Endothelial cell of umbilical vein (primary cell): ENCODE measurements around the gene PAX8. TPM values are rescaled to one million over a fixed set of nuclear protein-coding genes. Genes with fewer than 3 reads are reported as not detected.

ENCODE experiments used
- BruUV-seq: library from RNA; stranded (reverse); fragments of 400-500 nt; replicated peaks from 2 replicates; lab custom pipeline; 2021; lab: Mats Ljungman, UMichigan
- CTCF ChIA-PET: fragments of 300-600, 350-600 bp; sonication (Branson Sonifier 250); formaldehyde crosslinking; loops from one replicate; lab custom pipeline; 2021; ENCODE audit warnings: antibody characterized with exemption, inconsistent platforms; lab: Charles Lee
- POLR2A ChIA-PET: fragments of 300-600, 350-600 bp; sonication (Branson Sonifier 250); formaldehyde crosslinking; loops from one replicate; lab custom pipeline; 2021; ENCODE audit warnings: antibody characterized with exemption, inconsistent platforms; lab: Charles Lee
- DNase-seq: peaks from one replicate; pipeline ENCODE4 v3.0.0-alpha.2; 2011; ENCODE audit warnings: low read depth, low spot score
- FAIRE-seq: peaks from 2 replicates; lab custom pipeline; 2011; peaks lifted over from hg19 to GRCh38; lab: Jason Lieb, UNC
- H2AFZ ChIP-seq: 2 replicates; pipeline ENCODE4 v1.6.0; 2012; ENCODE audit warnings: low read depth, low read length, control low read depth, inconsistent platforms
- H3K27ac ChIP-seq: 2 replicates; pipeline ENCODE4 v1.5.1; 2011; ENCODE audit warnings: low read depth, mild to moderate bottlenecking, control low read depth, low read length, moderate library complexity; ENCODE audit not compliant: insufficient read depth
- H3K27me3 ChIP-seq, 2 experiments: 2 replicates each; pipeline versions ENCODE4 v1.6.0 to v1.6.1; 2011; ENCODE audit warnings: low read length in 2 of 2, mixed read lengths in 1 of 2; ENCODE audit not compliant: control insufficient read depth in 2 of 2, insufficient read depth in 2 of 2
- H3K36me3 ChIP-seq, 2 experiments: 2 replicates in 1 of 2; 3 replicates in 1 of 2; pipeline ENCODE4 v1.5.1; 2011; ENCODE audit warnings: low read length in 2 of 2, mild to moderate bottlenecking in 1 of 2, moderate library complexity in 1 of 2; ENCODE audit not compliant: control insufficient read depth in 2 of 2, insufficient read depth in 2 of 2; ENCODE audit errors: extremely low read depth in 1 of 2
- H3K4me1 ChIP-seq: 3 replicates; pipeline ENCODE4 v1.5.1; 2011; ENCODE audit warnings: mild to moderate bottlenecking, low read length; ENCODE audit not compliant: control insufficient read depth, insufficient read depth; ENCODE audit errors: extremely low read depth
- H3K4me2 ChIP-seq: 2 replicates; pipeline ENCODE4 v1.6.1; 2011; ENCODE audit warnings: low read length, control low read depth, mixed read lengths; ENCODE audit not compliant: insufficient read depth
- H3K4me3 ChIP-seq, 3 experiments: fragments of 200-600 bp in 1 of 3; sonication (generic), shearing (Covaris generic) in 1 of 3; replicated peaks in 1 of 3; 2 replicates each; pipeline ENCODE4 v1.5.1; 2011 to 2016; ENCODE audit warnings: control low read depth in 3 of 3, low read length in 3 of 3, mild to moderate bottlenecking in 2 of 3, inconsistent platforms in 1 of 3, low read depth in 1 of 3, moderate library complexity in 1 of 3; ENCODE audit not compliant: insufficient read depth in 1 of 3
- H3K79me2 ChIP-seq: 2 replicates; pipeline ENCODE4 v1.6.0; 2012; ENCODE audit warnings: low read length, inconsistent platforms; ENCODE audit not compliant: control insufficient read depth, insufficient read depth
- H3K9ac ChIP-seq: replicated peaks from 2 replicates; pipeline ENCODE3; 2011; ENCODE audit warnings: low read length, control low read depth; ENCODE audit not compliant: insufficient read depth; ENCODE audit errors: extremely low read depth
- H3K9me1 ChIP-seq: replicated peaks from 3 replicates; pipeline ENCODE4 v1.6.0; 2011; ENCODE audit warnings: mild to moderate bottlenecking, low read length; ENCODE audit not compliant: control insufficient read depth, insufficient read depth; ENCODE audit errors: extremely low read depth
- H3K9me3 ChIP-seq: replicated peaks from 2 replicates; pipeline ENCODE4 v1.5.1; 2012; ENCODE audit warnings: low read length, inconsistent platforms; ENCODE audit not compliant: control insufficient read depth, insufficient read depth
- H4K20me1 ChIP-seq: replicated peaks from 2 replicates; pipeline ENCODE3; 2011; ENCODE audit warnings: mild to moderate bottlenecking, low read length; ENCODE audit not compliant: control insufficient read depth, insufficient read depth; ENCODE audit errors: extremely low read depth
- CTCF ChIP-seq, 2 donors: IDR thresholded peaks; 1 replicate in 1 of 2; 2 replicates in 1 of 2; pipeline ENCODE4 v1.5.1; 2011; ENCODE audit warnings: low read length in 2 of 2, mild to moderate bottlenecking in 2 of 2, moderate library complexity in 2 of 2, control low read depth in 1 of 2, inconsistent platforms in 1 of 2, low read depth in 1 of 2; ENCODE audit not compliant: insufficient read depth in 1 of 2; ENCODE audit errors: extremely low read depth in 1 of 2
- EZH2 ChIP-seq: IDR thresholded peaks from 2 replicates; pipeline ENCODE4 v1.6.1; 2012; ENCODE audit warnings: borderline replicate concordance, low read depth, mild to moderate bottlenecking, moderate library complexity, low read length, inconsistent platforms; ENCODE audit not compliant: severe bottlenecking
- GATA2 ChIP-seq: IDR thresholded peaks from 2 replicates; pipeline ENCODE4 v1.7.0; 2011; ENCODE audit warnings: low read depth, mild to moderate bottlenecking, moderate library complexity, mixed read lengths, low read length; ENCODE audit not compliant: insufficient read length, insufficient read depth
- JUN ChIP-seq: IDR thresholded peaks from 2 replicates; pipeline ENCODE4 v1.6.1; 2011; ENCODE audit warnings: borderline replicate concordance, low read depth; ENCODE audit not compliant: insufficient read length, insufficient read depth
- MYC ChIP-seq: IDR thresholded peaks from one replicate; pipeline ENCODE4 v1.6.1; 2011; ENCODE audit warnings: mild to moderate bottlenecking, low read depth, low read length
- POLR2A ChIP-seq: IDR thresholded peaks from 2 replicates; pipeline ENCODE4 v1.6.1; 2012; ENCODE audit warnings: low read depth, mild to moderate bottlenecking, control low read depth, low read length
- POLR2AphosphoS5 ChIP-seq: IDR thresholded peaks from 2 replicates; pipeline ENCODE4 v1.6.1; 2012; ENCODE audit warnings: low read depth, mild to moderate bottlenecking, control low read depth, low read length, moderate library complexity; ENCODE audit not compliant: insufficient read depth
- dilution Hi-C: fragments of 300-500 bp; cut with MboI; formaldehyde crosslinking; loops from one replicate; pipeline ENCODE4 v1.15.0; 2019; ENCODE audit warnings: low sequenced_read_pairs; ENCODE audit not compliant: extremely low pct_ligation_motif_present
- intact Hi-C: fragments of 100-400 bp; cut with micrococcal nuclease; formaldehyde crosslinking; loops from one replicate; pipeline ENCODE4 v1.10.0; 2022
- polyA plus RNA-seq, 4 experiments: library from polyadenylated mRNA; depleted of rRNA in 3 of 4; stranded (reverse) in 3 of 4; unstranded in 1 of 4; fragments of >200 nt; gene quantifications; 2 replicates each; pipeline versions ENCODE4 v1.2.1 to v1.2.3, GENCODE V29; 2011 to 2012; ENCODE audit warnings: missing spikeins in 1 of 4
- total RNA-seq: library from RNA; stranded (reverse); gene quantifications from 2 replicates; pipeline ENCODE4 v1.2.3, GENCODE V29; 2021
- TF ChIP-seq, protein P1 (sequence below): IDR thresholded peaks from 2 replicates; pipeline ENCODE4 v1.6.1; 2011; ENCODE audit not compliant: insufficient read depth, insufficient read length

Gene PAX8
- total and polyA plus RNA-seq, 2 donors (not counting 3 experiments of a cell fraction or from before 2014, with no cell fraction given) = 0.22 to 0.62 TPM

DNA sequence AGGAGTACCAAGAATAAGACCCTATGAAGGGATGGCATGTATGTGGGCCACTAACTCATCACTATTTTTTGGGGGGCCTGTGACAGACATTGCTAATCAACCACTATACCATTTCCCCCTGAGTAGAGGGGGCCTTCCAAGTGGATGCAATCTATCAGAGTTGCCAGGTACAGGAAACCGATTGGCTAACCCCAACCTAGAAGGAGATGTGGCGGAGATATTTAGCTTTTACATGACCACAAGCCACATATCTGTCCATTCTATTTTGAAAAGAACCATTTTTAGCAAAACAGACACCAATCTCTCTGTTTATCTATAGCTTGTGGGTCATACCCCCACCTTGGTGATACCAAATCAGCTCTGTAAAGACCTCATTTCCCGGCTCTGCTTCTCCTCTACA is 51.0 kb downstream of the PAX8 start:
- CTCF ChIA-PET = interaction anchor here (1.3 to 2.0 kb wide), 2 partner anchors 21 to 24 kb away, joined by 4 to 5 read pairs; no protein-coding TSS in a partner anchor
- H3K4me2 ChIP-seq = no peak overlapping the region
- TF ChIP-seq POLR2AphosphoS5 (no peak), POLR2A (no peak), EZH2 (no peak), MYC (no peak), CTCF (IDR thresholded peaks at IDR 0.05; ENCODE audit: extremely low read depth in 1 of 2, insufficient read depth in 1 of 2, low read depth in 1 of 2, low read length in 2 of 2) (no peak), GATA2 (no peak), JUN (no peak)
- TF ChIP-seq, protein P1, sequence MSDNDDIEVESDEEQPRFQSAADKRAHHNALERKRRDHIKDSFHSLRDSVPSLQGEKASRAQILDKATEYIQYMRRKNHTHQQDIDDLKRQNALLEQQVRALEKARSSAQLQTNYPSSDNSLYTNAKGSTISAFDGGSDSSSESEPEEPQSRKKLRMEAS = no peak
- H3K27me3 ChIP-seq = peaks cover 0 to 4% of the 10 kb centered on the region in 2 experiments
- H3K9ac ChIP-seq = no peak overlapping the region
- no peaks in the 10 kb centered on the region for H4K20me1 ChIP-seq
- no peaks in the 10 kb centered on the region for H3K9me3 ChIP-seq
- H3K27ac ChIP-seq = no peak overlapping the region
- DNase-seq (no peak), FAIRE-seq (no peak)
- no peaks in the 10 kb centered on the region for H3K79me2 ChIP-seq
- no peaks in the 10 kb centered on the region for H3K9me1 ChIP-seq
- no TSS peak for BruUV-seq
- dilution Hi-C loops (no loop called here), intact Hi-C loops (no loop called here)
- no peak overlapping the region for H2AFZ ChIP-seq
- no peaks in the 10 kb centered on the region for H3K36me3 ChIP-seq
- no peaks in the 10 kb centered on the region for H3K4me1 ChIP-seq
- no peak overlapping the region for H3K4me3 ChIP-seq
- POLR2A ChIA-PET = no interaction called here
